Loucy (cell line): ENCODE data around the gene EBLN1.
"Not testable (repeated sequence)": the region's sequence is repeated elsewhere in the genome, so short reads cannot be mapped to it uniquely, and the experiment has no call there.

ENCODE experiments used
- H2AFZ ChIP-seq: fragments of 200-600 bp; sonication (generic); 2 replicates; pipeline ENCODE4 v1.6.0; 2016; ENCODE audit warnings: antibody characterized with exemption, mild to moderate bottlenecking, low read length, moderate library complexity
- H3F3A ChIP-seq: fragments of 200-600 bp; 2 replicates; pipeline ENCODE4 v1.6.0; 2016; ENCODE audit warnings: antibody characterized with exemption, low read depth, mild to moderate bottlenecking
- H3K27me3 ChIP-seq: fragments of 200-600 bp; sonication (generic); 2 replicates; pipeline ENCODE4 v1.6.1; 2014; ENCODE audit warnings: low read length, mild to moderate bottlenecking; ENCODE audit not compliant: insufficient read depth, poor library complexity, severe bottlenecking
- H3K36me3 ChIP-seq: fragments of 200-600 bp; sonication (generic); 2 replicates; pipeline ENCODE4 v1.6.1; 2016; ENCODE audit warnings: low read length; ENCODE audit not compliant: insufficient read depth
- H3K4me1 ChIP-seq: fragments of 200-600 bp; sonication (generic); 2 replicates; pipeline ENCODE4 v1.5.1; 2014; ENCODE audit warnings: low read length, mild to moderate bottlenecking; ENCODE audit not compliant: insufficient read depth, poor library complexity, severe bottlenecking
- H3K4me2 ChIP-seq: fragments of 200-600 bp; sonication (generic); 2 replicates; pipeline ENCODE4 v1.6.0; 2014; ENCODE audit warnings: antibody characterized with exemption, low read length, low read depth, mild to moderate bottlenecking; ENCODE audit not compliant: poor library complexity, severe bottlenecking
- H3K4me3 ChIP-seq: fragments of 200-600 bp; sonication (generic); 2 replicates; pipeline ENCODE4 v1.5.1; 2014; ENCODE audit warnings: low read length, mild to moderate bottlenecking, mixed read lengths; ENCODE audit not compliant: poor library complexity, severe bottlenecking
- H3K79me2 ChIP-seq: fragments of 200-600 bp; sonication (generic); 2 replicates; pipeline ENCODE4 v1.6.1; 2014; ENCODE audit warnings: low read length; ENCODE audit not compliant: insufficient read depth
- H3K9ac ChIP-seq: fragments of 200-600 bp; sonication (generic); 2 replicates; pipeline ENCODE4 v1.6.0; 2014; ENCODE audit warnings: mild to moderate bottlenecking, low read depth, low read length, moderate library complexity; ENCODE audit not compliant: poor library complexity, severe bottlenecking
- H3K9me2 ChIP-seq: fragments of 200-600 bp; sonication (generic); replicated peaks from 2 replicates; pipeline ENCODE4 v1.6.1; 2016; ENCODE audit warnings: low read depth, low read length, mixed read lengths
- H3K9me3 ChIP-seq: fragments of 200-600 bp; sonication (generic); 2 replicates; pipeline ENCODE4 v1.6.1; 2014; ENCODE audit warnings: mild to moderate bottlenecking, antibody characterized with exemption, low read length, low read depth; ENCODE audit not compliant: insufficient read depth
- H4K20me1 ChIP-seq: fragments of 200-600 bp; sonication (generic); 2 replicates; pipeline ENCODE4 v1.6.0; 2014; ENCODE audit warnings: antibody characterized with exemption, low read length, mild to moderate bottlenecking; ENCODE audit not compliant: insufficient read depth, poor library complexity, severe bottlenecking
- EZH2phosphoT487 ChIP-seq: fragments of 200-600 bp; IDR thresholded peaks from 2 replicates; pipeline ENCODE4 v1.6.1; 2018; ENCODE audit warnings: antibody characterized with exemption, mild to moderate bottlenecking, moderate library complexity, borderline replicate concordance
- TF ChIP-seq, protein P1 (sequence below): fragments of 200-600 bp; sonication (generic); conservative IDR thresholded peaks from 2 replicates; pipeline ENCODE4 v1.5.1; 2014; ENCODE audit warnings: mild to moderate bottlenecking, antibody characterized with exemption, low read length

Gene EBLN1

DNA sequence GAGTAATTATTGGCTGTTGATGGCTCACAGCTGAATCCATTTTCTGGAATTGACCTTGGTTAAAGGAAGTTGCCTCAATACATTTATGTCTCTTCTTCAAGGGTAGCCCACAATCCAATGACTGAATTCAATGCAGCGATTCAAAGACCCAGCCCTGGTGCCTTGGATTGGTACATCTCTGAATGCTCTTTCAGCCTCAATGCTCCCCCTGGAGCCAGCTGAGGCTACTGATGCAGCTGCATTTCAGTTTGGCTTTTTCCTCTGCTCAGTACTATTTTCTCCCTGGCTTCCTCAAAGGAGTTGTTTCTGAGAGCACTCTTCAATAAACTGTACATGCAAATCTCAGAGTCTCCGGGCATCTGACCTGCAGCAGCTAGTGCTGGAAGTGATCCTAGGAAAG lies 633 bp upstream of the EBLN1 start:
- Histone ChIP-seq H3K79me2 (no peaks in the 10 kb centered on the region), H3K9me2 (no peaks in the 10 kb centered on the region), H3K36me3 (no peaks in the 10 kb centered on the region), H3K4me3 (no peak overlapping the region), H4K20me1 (no peaks in the 10 kb centered on the region), H3K4me1 (no peaks in the 10 kb centered on the region), H3K27me3 (no peaks in the 10 kb centered on the region), H3K4me2 (no peak overlapping the region), H3F3A (no peaks in the 10 kb centered on the region), H2AFZ (no peak overlapping the region), H3K9ac (no peak overlapping the region), H3K9me3 (no peaks in the 10 kb centered on the region)
- TF ChIP-seq, protein P1, sequence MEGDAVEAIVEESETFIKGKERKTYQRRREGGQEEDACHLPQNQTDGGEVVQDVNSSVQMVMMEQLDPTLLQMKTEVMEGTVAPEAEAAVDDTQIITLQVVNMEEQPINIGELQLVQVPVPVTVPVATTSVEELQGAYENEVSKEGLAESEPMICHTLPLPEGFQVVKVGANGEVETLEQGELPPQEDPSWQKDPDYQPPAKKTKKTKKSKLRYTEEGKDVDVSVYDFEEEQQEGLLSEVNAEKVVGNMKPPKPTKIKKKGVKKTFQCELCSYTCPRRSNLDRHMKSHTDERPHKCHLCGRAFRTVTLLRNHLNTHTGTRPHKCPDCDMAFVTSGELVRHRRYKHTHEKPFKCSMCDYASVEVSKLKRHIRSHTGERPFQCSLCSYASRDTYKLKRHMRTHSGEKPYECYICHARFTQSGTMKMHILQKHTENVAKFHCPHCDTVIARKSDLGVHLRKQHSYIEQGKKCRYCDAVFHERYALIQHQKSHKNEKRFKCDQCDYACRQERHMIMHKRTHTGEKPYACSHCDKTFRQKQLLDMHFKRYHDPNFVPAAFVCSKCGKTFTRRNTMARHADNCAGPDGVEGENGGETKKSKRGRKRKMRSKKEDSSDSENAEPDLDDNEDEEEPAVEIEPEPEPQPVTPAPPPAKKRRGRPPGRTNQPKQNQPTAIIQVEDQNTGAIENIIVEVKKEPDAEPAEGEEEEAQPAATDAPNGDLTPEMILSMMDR, result peak; percentile 53
- TF ChIP-seq EZH2phosphoT487, result no peak

DNA sequence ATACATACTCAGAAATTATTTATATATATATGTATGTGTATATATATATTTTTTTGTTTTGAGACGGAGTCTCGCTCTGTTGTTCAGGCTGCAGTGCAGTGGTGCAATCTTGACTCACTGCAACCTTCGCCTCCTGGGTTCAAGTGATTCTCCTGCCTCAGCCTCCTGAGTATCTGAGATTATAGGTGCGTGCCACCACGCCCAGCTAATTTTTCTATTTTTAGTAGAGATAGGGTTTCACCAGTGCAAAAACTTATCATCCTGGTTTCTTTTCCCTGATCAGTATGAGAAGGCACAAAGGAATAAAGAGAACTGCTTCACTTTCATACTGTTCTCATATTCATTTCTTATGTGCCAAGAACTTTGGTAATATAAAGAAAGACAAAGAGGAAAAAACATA lies 731 bp downstream of the EBLN1 start:
- not testable (repeated sequence) for H3K9me2 ChIP-seq, H3K9ac ChIP-seq, H3K36me3 ChIP-seq, H3K27me3 ChIP-seq, H3K9me3 ChIP-seq, H3K4me2 ChIP-seq, H3K4me1 ChIP-seq, H4K20me1 ChIP-seq, H3K79me2 ChIP-seq, H2AFZ ChIP-seq, H3F3A ChIP-seq, H3K4me3 ChIP-seq

DNA sequence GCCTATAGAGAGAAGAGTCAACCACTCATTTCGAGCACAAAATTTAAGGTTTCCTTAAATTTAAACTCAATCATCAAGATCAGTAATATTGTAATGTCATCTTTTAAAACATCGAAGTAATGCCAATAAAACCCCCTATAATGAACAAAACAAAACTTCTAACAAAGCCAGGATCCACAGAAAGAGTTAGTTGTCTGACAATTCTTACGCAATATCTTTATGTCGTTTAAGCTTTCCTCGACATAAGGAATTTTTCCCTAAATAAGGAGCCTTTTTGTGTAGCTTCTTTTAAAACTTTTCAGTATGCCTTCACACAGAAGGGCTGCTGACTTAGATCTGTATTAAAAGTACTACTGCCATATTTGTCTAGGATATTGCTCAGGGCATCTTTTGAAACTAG lies 7.5 kb downstream of the EBLN1 start:
- Histone ChIP-seq H3F3A (no peaks in the 10 kb centered on the region), H3K9me3 (no peaks in the 10 kb centered on the region), H3K4me2 (no peak overlapping the region), H2AFZ (no peak overlapping the region), H3K27me3 (no peaks in the 10 kb centered on the region), H4K20me1 (no peaks in the 10 kb centered on the region), H3K36me3 (no peaks in the 10 kb centered on the region), H3K9ac (no peak overlapping the region), H3K9me2 (no peaks in the 10 kb centered on the region), H3K4me3 (no peak overlapping the region), H3K4me1 (no peaks in the 10 kb centered on the region), H3K79me2 (no peaks in the 10 kb centered on the region)
- no peak for TF ChIP-seq EZH2phosphoT487
- TF ChIP-seq, protein P1, result no peak

DNA sequence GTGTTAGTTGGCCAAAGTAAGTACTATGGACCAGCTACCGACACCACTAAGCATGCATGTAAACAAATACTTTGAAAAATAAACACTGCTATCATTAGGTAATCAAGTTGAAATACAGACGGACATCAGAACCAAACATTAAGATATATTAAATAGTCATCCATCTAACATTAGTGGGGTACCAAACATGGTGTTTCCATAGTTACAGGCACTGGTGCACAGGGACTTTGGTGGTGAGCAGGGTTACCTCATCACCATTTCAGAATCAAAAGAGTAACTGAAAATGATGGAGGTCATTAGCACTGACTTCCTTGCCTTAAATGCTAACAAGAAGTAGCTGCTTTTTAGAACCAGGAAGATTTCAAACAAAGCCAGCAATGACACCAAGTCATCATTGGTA lies 23.9 kb downstream of the EBLN1 start:
- Histone ChIP-seq H3F3A (no peaks in the 10 kb centered on the region), H3K9me2 (no peaks in the 10 kb centered on the region), H3K9ac (no peak overlapping the region), H3K4me3 (no peak overlapping the region), H3K36me3 (no peaks in the 10 kb centered on the region), H3K4me2 (no peak overlapping the region), H3K27me3 (no peaks in the 10 kb centered on the region), H3K4me1 (no peaks in the 10 kb centered on the region), H3K79me2 (no peaks in the 10 kb centered on the region), H2AFZ (no peak overlapping the region), H3K9me3 (no peaks in the 10 kb centered on the region), H4K20me1 (no peaks in the 10 kb centered on the region)
- TF ChIP-seq, protein P1, result no peak
- no peak for TF ChIP-seq EZH2phosphoT487
